ENCODE results near the gene PRSS36.

DNA sequence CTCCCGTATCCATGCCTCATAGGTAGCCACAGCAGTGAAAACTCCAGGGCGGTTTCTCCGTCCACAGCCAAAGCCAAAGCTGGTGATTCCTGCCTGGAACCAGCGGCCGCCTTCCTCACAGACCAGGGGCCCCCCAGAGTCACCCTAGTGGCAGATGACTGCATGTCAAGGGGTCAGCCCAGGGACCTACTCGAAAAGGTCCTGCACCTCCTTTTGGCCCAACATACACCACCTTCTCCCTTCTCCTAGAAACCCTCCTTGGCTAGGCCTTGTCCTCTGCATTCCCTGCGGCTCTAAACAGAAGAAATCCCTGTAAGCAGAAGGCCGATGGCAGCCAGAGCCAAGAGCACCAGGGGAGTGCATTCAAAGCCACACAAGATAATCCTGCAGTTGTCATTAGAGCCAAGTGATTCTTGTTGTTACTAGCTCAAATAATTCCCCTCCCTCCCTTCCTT lies 6.1 kb downstream of the PRSS36 start:
- TF ChIP-seq, protein P1, sequence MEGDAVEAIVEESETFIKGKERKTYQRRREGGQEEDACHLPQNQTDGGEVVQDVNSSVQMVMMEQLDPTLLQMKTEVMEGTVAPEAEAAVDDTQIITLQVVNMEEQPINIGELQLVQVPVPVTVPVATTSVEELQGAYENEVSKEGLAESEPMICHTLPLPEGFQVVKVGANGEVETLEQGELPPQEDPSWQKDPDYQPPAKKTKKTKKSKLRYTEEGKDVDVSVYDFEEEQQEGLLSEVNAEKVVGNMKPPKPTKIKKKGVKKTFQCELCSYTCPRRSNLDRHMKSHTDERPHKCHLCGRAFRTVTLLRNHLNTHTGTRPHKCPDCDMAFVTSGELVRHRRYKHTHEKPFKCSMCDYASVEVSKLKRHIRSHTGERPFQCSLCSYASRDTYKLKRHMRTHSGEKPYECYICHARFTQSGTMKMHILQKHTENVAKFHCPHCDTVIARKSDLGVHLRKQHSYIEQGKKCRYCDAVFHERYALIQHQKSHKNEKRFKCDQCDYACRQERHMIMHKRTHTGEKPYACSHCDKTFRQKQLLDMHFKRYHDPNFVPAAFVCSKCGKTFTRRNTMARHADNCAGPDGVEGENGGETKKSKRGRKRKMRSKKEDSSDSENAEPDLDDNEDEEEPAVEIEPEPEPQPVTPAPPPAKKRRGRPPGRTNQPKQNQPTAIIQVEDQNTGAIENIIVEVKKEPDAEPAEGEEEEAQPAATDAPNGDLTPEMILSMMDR (IDR thresholded peaks at IDR 0.05; ENCODE audit: low read depth, low read length, missing input control): no peak
- TF ChIP-seq HNF4A (conservative IDR thresholded peaks at IDR 0.05) (no peak), TAF1 (conservative IDR thresholded peaks at IDR 0.05) (no peak), GABPA (IDR thresholded peaks at IDR 0.05 in 1 of 2, conservative IDR thresholded peaks at IDR 0.05 in 1 of 2) (no peak), JUND (IDR thresholded peaks at IDR 0.05) (no peak), RAD21 (IDR thresholded peaks at IDR 0.05) (no peak), YY1 (IDR thresholded peaks at IDR 0.05) (no peak)
- TF ChIP-seq, protein P2, sequence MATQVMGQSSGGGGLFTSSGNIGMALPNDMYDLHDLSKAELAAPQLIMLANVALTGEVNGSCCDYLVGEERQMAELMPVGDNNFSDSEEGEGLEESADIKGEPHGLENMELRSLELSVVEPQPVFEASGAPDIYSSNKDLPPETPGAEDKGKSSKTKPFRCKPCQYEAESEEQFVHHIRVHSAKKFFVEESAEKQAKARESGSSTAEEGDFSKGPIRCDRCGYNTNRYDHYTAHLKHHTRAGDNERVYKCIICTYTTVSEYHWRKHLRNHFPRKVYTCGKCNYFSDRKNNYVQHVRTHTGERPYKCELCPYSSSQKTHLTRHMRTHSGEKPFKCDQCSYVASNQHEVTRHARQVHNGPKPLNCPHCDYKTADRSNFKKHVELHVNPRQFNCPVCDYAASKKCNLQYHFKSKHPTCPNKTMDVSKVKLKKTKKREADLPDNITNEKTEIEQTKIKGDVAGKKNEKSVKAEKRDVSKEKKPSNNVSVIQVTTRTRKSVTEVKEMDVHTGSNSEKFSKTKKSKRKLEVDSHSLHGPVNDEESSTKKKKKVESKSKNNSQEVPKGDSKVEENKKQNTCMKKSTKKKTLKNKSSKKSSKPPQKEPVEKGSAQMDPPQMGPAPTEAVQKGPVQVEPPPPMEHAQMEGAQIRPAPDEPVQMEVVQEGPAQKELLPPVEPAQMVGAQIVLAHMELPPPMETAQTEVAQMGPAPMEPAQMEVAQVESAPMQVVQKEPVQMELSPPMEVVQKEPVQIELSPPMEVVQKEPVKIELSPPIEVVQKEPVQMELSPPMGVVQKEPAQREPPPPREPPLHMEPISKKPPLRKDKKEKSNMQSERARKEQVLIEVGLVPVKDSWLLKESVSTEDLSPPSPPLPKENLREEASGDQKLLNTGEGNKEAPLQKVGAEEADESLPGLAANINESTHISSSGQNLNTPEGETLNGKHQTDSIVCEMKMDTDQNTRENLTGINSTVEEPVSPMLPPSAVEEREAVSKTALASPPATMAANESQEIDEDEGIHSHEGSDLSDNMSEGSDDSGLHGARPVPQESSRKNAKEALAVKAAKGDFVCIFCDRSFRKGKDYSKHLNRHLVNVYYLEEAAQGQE (IDR thresholded peaks at IDR 0.05): no peak
- TF ChIP-seq, protein P3, sequence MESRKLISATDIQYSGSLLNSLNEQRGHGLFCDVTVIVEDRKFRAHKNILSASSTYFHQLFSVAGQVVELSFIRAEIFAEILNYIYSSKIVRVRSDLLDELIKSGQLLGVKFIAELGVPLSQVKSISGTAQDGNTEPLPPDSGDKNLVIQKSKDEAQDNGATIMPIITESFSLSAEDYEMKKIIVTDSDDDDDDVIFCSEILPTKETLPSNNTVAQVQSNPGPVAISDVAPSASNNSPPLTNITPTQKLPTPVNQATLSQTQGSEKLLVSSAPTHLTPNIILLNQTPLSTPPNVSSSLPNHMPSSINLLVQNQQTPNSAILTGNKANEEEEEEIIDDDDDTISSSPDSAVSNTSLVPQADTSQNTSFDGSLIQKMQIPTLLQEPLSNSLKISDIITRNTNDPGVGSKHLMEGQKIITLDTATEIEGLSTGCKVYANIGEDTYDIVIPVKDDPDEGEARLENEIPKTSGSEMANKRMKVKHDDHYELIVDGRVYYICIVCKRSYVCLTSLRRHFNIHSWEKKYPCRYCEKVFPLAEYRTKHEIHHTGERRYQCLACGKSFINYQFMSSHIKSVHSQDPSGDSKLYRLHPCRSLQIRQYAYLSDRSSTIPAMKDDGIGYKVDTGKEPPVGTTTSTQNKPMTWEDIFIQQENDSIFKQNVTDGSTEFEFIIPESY (IDR thresholded peaks at IDR 0.05): no peak
- TF ChIP-seq, protein P4, sequence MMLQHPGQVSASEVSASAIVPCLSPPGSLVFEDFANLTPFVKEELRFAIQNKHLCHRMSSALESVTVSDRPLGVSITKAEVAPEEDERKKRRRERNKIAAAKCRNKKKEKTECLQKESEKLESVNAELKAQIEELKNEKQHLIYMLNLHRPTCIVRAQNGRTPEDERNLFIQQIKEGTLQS (IDR thresholded peaks at IDR 0.05): no peak
- TF ChIP-seq, protein P5, sequence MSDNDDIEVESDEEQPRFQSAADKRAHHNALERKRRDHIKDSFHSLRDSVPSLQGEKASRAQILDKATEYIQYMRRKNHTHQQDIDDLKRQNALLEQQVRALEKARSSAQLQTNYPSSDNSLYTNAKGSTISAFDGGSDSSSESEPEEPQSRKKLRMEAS (IDR thresholded peaks at IDR 0.05): no peak

All from liver (tissue), 3 donors.